OCI-LY1 (cell line): Measurements from ENCODE around the gene UACA.
"Not testable (repeated sequence)": the region's sequence is repeated elsewhere in the genome, so short reads cannot be mapped to it uniquely, and the experiment has no call there.

ENCODE experiments used
- H2AFZ ChIP-seq: fragments of 200-600 bp; sonication (generic), shearing (Covaris generic); 2 replicates; pipeline ENCODE4 v1.6.0; 2014; ENCODE audit warnings: antibody characterized with exemption, mild to moderate bottlenecking, low read length
- H3F3A ChIP-seq: fragments of 200-600 bp; sonication (generic), shearing (Covaris generic); 2 replicates; pipeline ENCODE4 v1.6.0; 2014; ENCODE audit warnings: mild to moderate bottlenecking, antibody characterized with exemption, low read length, moderate library complexity; ENCODE audit not compliant: insufficient read depth
- H3K27ac ChIP-seq: fragments of 200-600 bp; sonication (generic); 2 replicates; pipeline ENCODE4 v1.5.1; 2014; ENCODE audit warnings: low read length, mixed run types, mild to moderate bottlenecking, low read depth; ENCODE audit not compliant: poor library complexity, severe bottlenecking
- H3K27me3 ChIP-seq: fragments of 200-600 bp; sonication (generic); 2 replicates; pipeline ENCODE4 v1.6.0; 2014; ENCODE audit warnings: antibody characterized with exemption, mild to moderate bottlenecking, low read length, moderate library complexity; ENCODE audit not compliant: insufficient read depth
- H3K36me3 ChIP-seq: fragments of 200-600 bp; sonication (generic); 2 replicates; pipeline ENCODE4 v1.6.1; 2014; ENCODE audit warnings: mild to moderate bottlenecking, antibody characterized with exemption, low read length, moderate library complexity, mixed read lengths; ENCODE audit not compliant: insufficient read depth
- H3K4me1 ChIP-seq: fragments of 200-600 bp; sonication (generic); 2 replicates; pipeline ENCODE4 v1.5.1; 2014; ENCODE audit warnings: mild to moderate bottlenecking, low read length, moderate library complexity; ENCODE audit not compliant: insufficient read depth, severe bottlenecking
- H3K4me2 ChIP-seq: fragments of 200-600 bp; sonication (generic), shearing (Covaris generic); 2 replicates; pipeline ENCODE4 v1.6.1; 2014; ENCODE audit warnings: low read length
- H3K4me3 ChIP-seq: fragments of 200-600 bp; sonication (generic); 2 replicates; pipeline ENCODE4 v1.5.1; 2014; ENCODE audit warnings: low read length, low read depth, mild to moderate bottlenecking, mixed read lengths; ENCODE audit not compliant: poor library complexity, severe bottlenecking
- H3K79me2 ChIP-seq: fragments of 200-600 bp; shearing (Covaris generic); 2 replicates; pipeline ENCODE4 v1.6.1; 2016; ENCODE audit warnings: mixed run types, low read length, mixed read lengths; ENCODE audit not compliant: insufficient read depth
- H3K9ac ChIP-seq: fragments of 200-600 bp; sonication (generic), shearing (Covaris generic); 2 replicates; pipeline ENCODE4 v1.6.1; 2014; ENCODE audit warnings: mild to moderate bottlenecking, low read length, mixed read lengths
- H3K9me2 ChIP-seq: fragments of 200-600 bp; sonication (generic), shearing (Covaris generic); 2 replicates; pipeline ENCODE4 v1.6.1; 2014; ENCODE audit warnings: low read depth, mild to moderate bottlenecking, low read length, mixed read lengths
- H3K9me3 ChIP-seq: fragments of 200-600 bp; shearing (Covaris generic); 2 replicates; pipeline ENCODE4 v1.6.1; 2014; ENCODE audit warnings: low read length, mixed read lengths
- H4K20me1 ChIP-seq: fragments of 200-600 bp; sonication (generic), shearing (Covaris generic); 2 replicates; pipeline ENCODE4 v1.6.0; 2016; ENCODE audit warnings: mild to moderate bottlenecking, low read length; ENCODE audit not compliant: insufficient read depth
- EZH2 ChIP-seq: fragments of 200-600 bp; sonication (generic), shearing (Covaris generic); IDR thresholded peaks from 2 replicates; pipeline ENCODE4 v1.8.0; 2017; ENCODE audit warnings: borderline replicate concordance, mixed run types, mild to moderate bottlenecking, antibody characterized with exemption, low read length, moderate library complexity, mixed read lengths
- TF ChIP-seq, protein P1 (sequence below): fragments of 200-600 bp; sonication (generic), shearing (Covaris generic); IDR thresholded peaks from 2 replicates; pipeline ENCODE4 v1.5.1; 2017; ENCODE audit warnings: mild to moderate bottlenecking, antibody characterized with exemption, low read length, moderate library complexity, mixed read lengths

Gene UACA

DNA sequence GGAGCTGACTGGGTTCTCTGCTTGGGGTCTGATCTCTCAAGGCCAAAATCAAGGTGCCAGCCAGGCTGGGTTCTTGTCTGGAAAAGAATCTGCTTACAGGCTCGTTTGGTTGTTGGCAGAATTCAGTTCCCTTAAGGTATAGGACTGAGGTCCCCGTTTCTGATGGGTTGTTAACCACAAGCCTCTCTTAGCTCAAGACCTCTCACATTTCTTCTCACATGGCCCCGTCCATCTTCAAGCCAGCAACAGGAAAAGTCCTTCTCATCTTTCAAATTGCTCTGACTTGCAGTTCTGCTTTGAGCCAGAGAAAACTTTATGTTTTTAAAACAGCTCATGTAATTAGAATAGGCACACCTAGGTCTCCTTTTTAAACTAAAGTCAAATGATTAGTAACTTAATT is 20.4 kb downstream of the UACA start:
- no peak overlapping the region for H3K4me2 ChIP-seq
- no peaks in the 10 kb centered on the region for H3F3A ChIP-seq
- TF ChIP-seq EZH2: no peak
- TF ChIP-seq, protein P1, sequence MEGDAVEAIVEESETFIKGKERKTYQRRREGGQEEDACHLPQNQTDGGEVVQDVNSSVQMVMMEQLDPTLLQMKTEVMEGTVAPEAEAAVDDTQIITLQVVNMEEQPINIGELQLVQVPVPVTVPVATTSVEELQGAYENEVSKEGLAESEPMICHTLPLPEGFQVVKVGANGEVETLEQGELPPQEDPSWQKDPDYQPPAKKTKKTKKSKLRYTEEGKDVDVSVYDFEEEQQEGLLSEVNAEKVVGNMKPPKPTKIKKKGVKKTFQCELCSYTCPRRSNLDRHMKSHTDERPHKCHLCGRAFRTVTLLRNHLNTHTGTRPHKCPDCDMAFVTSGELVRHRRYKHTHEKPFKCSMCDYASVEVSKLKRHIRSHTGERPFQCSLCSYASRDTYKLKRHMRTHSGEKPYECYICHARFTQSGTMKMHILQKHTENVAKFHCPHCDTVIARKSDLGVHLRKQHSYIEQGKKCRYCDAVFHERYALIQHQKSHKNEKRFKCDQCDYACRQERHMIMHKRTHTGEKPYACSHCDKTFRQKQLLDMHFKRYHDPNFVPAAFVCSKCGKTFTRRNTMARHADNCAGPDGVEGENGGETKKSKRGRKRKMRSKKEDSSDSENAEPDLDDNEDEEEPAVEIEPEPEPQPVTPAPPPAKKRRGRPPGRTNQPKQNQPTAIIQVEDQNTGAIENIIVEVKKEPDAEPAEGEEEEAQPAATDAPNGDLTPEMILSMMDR: no peak
- no peaks in the 10 kb centered on the region for H3K79me2 ChIP-seq
- H3K36me3 ChIP-seq: no peaks in the 10 kb centered on the region
- H3K9ac ChIP-seq: no peak overlapping the region
- H3K27ac ChIP-seq: no peak overlapping the region
- H3K27me3 ChIP-seq: no peaks in the 10 kb centered on the region
- no peaks in the 10 kb centered on the region for H3K9me2 ChIP-seq
- H2AFZ ChIP-seq: no peak overlapping the region
- no peaks in the 10 kb centered on the region for H4K20me1 ChIP-seq
- H3K4me3 ChIP-seq: no peak overlapping the region
- no peaks in the 10 kb centered on the region for H3K4me1 ChIP-seq
- H3K9me3 ChIP-seq: no peaks in the 10 kb centered on the region

DNA sequence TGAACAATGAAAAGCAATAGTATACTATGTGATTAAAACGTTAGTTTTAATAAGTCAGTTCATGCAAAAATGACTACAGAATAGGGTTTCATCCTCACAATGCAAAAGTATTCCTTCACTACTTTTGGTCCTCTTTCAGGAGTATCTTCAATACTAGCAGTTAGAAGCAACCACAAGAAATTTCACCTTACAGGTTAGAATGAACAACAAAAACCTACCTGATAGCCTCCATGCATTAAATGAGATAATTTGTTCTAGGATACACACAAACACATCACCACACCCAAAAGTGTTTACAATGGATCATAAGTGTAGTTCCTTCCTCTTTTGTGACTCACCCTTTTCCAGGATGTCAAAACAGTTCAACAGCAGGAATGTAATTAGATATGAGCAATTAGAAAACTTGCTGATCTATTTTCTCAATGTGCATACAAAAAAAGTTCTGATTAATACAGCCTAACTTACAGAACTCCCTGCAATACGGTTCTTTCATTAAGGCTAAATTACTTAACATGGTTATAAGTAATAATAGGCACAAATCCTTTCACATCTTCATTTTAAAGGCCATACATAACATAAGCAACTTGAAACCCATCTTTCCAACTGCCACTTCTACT is 21.6 kb downstream of the UACA start:
- no peaks in the 10 kb centered on the region for H4K20me1 ChIP-seq
- no peaks in the 10 kb centered on the region for H3K9me2 ChIP-seq
- H3K4me1 ChIP-seq: no peaks in the 10 kb centered on the region
- H3K79me2 ChIP-seq: no peaks in the 10 kb centered on the region
- H3F3A ChIP-seq: no peaks in the 10 kb centered on the region
- no peaks in the 10 kb centered on the region for H3K9me3 ChIP-seq
- no peaks in the 10 kb centered on the region for H3K27me3 ChIP-seq
- H2AFZ ChIP-seq: no peak overlapping the region
- H3K27ac ChIP-seq: no peak overlapping the region
- H3K4me3 ChIP-seq: no peak overlapping the region
- H3K9ac ChIP-seq: no peak overlapping the region
- TF ChIP-seq, protein P1: no peak
- no peaks in the 10 kb centered on the region for H3K36me3 ChIP-seq
- no peak overlapping the region for H3K4me2 ChIP-seq

DNA sequence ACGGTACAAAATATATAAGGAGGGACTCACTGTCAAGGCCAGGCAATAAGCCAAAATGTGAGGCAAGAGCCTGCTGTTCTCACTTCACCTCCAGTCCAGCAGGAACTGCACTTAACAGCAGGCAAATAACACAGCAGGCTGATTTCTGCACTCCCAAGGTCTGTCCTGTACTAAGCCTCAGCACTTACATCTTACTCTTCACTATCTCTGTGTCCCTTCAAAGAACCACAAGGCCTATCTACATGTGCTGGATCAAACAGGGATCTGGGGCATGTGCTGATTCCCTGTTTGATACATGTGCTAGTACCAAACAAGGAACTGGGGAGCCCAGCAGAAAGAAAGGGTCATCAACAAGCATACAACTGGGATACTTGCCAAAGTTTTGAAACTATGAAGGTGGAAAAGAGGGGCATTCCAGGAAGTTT is 22.2 kb downstream of the UACA start:
- H3K4me2 ChIP-seq: no peak overlapping the region
- no peaks in the 10 kb centered on the region for H3K9me2 ChIP-seq
- H3K4me3 ChIP-seq: no peak overlapping the region
- H4K20me1 ChIP-seq: no peaks in the 10 kb centered on the region
- no peaks in the 10 kb centered on the region for H3K27me3 ChIP-seq
- no peaks in the 10 kb centered on the region for H3K36me3 ChIP-seq
- no peaks in the 10 kb centered on the region for H3K4me1 ChIP-seq
- no peak overlapping the region for H2AFZ ChIP-seq
- H3F3A ChIP-seq: no peaks in the 10 kb centered on the region
- H3K27ac ChIP-seq: no peak overlapping the region
- no peak for TF ChIP-seq EZH2
- TF ChIP-seq, protein P1: no peak
- H3K9ac ChIP-seq: no peak overlapping the region
- H3K9me3 ChIP-seq: no peaks in the 10 kb centered on the region
- H3K79me2 ChIP-seq: no peaks in the 10 kb centered on the region

DNA sequence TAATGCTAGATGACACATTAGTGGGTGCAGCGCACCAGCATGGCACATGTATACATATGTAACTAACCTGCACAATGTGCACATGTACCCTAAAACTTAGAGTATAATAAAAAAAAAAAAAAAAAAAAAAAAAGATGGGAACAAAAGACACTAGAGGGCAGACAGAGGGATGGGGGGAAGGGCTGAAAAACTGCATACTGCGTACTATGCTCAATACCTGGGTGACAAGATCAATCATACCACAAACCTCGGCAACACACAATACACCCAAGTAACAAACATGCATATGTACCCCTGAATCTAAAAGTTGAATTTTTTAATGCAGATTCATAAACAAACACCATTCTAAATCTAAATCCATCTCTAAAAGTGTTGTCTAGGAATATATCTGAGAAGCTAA is 28.3 kb downstream of the UACA start:
- H3K4me1 ChIP-seq, H3K4me3 ChIP-seq, H3K27ac ChIP-seq, H2AFZ ChIP-seq, H3K9ac ChIP-seq, H3K9me3 ChIP-seq, H3K36me3 ChIP-seq, H3K27me3 ChIP-seq, H3K4me2 ChIP-seq, H4K20me1 ChIP-seq, H3K79me2 ChIP-seq, H3K9me2 ChIP-seq, H3F3A ChIP-seq: not testable (repeated sequence)
